GM23248 (cell line): ENCODE measurements around the gene OSBPL5. TPM values are rescaled to one million over a fixed set of nuclear protein-coding genes. Genes with fewer than 3 reads are reported as not detected.
A peak's percentile ranks its signal among the peaks of the same experiment; 100 is the strongest.

Experiments used
- DNase-seq: peaks from one replicate; pipeline ENCODE4 v3.0.0-alpha.2; 2015
- H2AFZ ChIP-seq: fragments of 200-600 bp; sonication (generic); 2 replicates; pipeline ENCODE4 v1.6.1; 2016; ENCODE audit warnings: antibody characterized with exemption
- H3F3A ChIP-seq: fragments of 200-600 bp; sonication (generic); 2 replicates; pipeline ENCODE4 v1.6.1; 2016; ENCODE audit warnings: mild to moderate bottlenecking, antibody characterized with exemption, mixed run types; ENCODE audit not compliant: insufficient read depth
- H3K27ac ChIP-seq: fragments of 200-600 bp; sonication (generic); 2 replicates; pipeline ENCODE4 v1.5.1; 2016; ENCODE audit warnings: mild to moderate bottlenecking
- H3K27me3 ChIP-seq: fragments of 200-600 bp; sonication (generic); replicated peaks from 2 replicates; pipeline ENCODE4 v1.6.1; 2016; ENCODE audit warnings: mild to moderate bottlenecking; ENCODE audit not compliant: insufficient read depth
- H3K36me3 ChIP-seq: fragments of 200-600 bp; sonication (generic); 2 replicates; pipeline ENCODE4 v1.6.1; 2016; ENCODE audit warnings: low read depth, mild to moderate bottlenecking
- H3K4me1 ChIP-seq: fragments of 200-600 bp; sonication (generic); 2 replicates; pipeline ENCODE4 v1.6.1; 2016; ENCODE audit warnings: mild to moderate bottlenecking; ENCODE audit not compliant: insufficient read depth
- H3K4me2 ChIP-seq: fragments of 200-600 bp; sonication (generic); one replicate; pipeline ENCODE4 v1.6.1; 2016; ENCODE audit warnings: mild to moderate bottlenecking; ENCODE audit not compliant: unreplicated experiment
- H3K4me3 ChIP-seq: fragments of 200-600 bp; sonication (generic); 2 replicates; pipeline ENCODE4 v1.5.1; 2016; ENCODE audit warnings: mild to moderate bottlenecking
- H3K79me2 ChIP-seq: fragments of 200-600 bp; sonication (generic); 2 replicates; pipeline ENCODE4 v1.6.1; 2016; ENCODE audit warnings: mild to moderate bottlenecking; ENCODE audit not compliant: insufficient read depth
- H3K9ac ChIP-seq: fragments of 200-600 bp; sonication (generic); 2 replicates; pipeline ENCODE4 v1.6.1; 2016; ENCODE audit warnings: mild to moderate bottlenecking
- H3K9me2 ChIP-seq: fragments of 200-600 bp; sonication (generic); 2 replicates; pipeline ENCODE4 v1.6.1; 2016; ENCODE audit warnings: mixed run types, mild to moderate bottlenecking, moderate library complexity; ENCODE audit not compliant: insufficient read depth
- H3K9me3 ChIP-seq: fragments of 200-600 bp; sonication (generic); one replicate; pipeline ENCODE4 v1.6.1; 2017; ENCODE audit warnings: low read depth
- H4K20me1 ChIP-seq: fragments of 200-600 bp; sonication (generic); 2 replicates; pipeline ENCODE4 v1.6.0; 2016; ENCODE audit not compliant: insufficient read depth
- EZH2 ChIP-seq: fragments of 200-600 bp; sonication (generic); IDR thresholded peaks from 2 replicates; pipeline ENCODE4 v1.6.1; 2018; ENCODE audit warnings: antibody characterized with exemption, mild to moderate bottlenecking; ENCODE audit not compliant: insufficient read depth, poor library complexity, severe bottlenecking
- EZH2phosphoT487 ChIP-seq: fragments of 200-600 bp; sonication (generic); IDR thresholded peaks from 2 replicates; pipeline ENCODE4 v1.6.1; 2018; ENCODE audit warnings: antibody characterized with exemption, moderate library complexity, mild to moderate bottlenecking, low read depth; ENCODE audit not compliant: insufficient read depth
- WGBS, 2 experiments: methylation state at CpG; one replicate each; pipeline ENCODE4 v1.1.6; 2015 to 2017; ENCODE audit warnings: low lambda C conversion rate in 2 of 2, low coverage in 1 of 2; ENCODE audit errors: missing lambda C conversion rate in 2 of 2; 5-methylcytosine and 5-hydroxymethylcytosine counted together
- in situ Hi-C: fragments of 300-500 bp; cut with MboI; formaldehyde crosslinking; loops from 2 replicates; pipeline ENCODE4 v1.15.0; 2020
- polyA plus RNA-seq: library from polyadenylated mRNA; unstranded; fragments of >200 nt; fragmentation: Nextera tagmentation; extraction: Ambion mirVana; gene quantifications from 2 replicates; pipeline ENCODE4 v1.2.1, GENCODE V29; 2016
- total RNA-seq: library from RNA; depleted of rRNA; stranded (reverse); fragments of >200 nt; shearing (Covaris generic); gene quantifications from 2 replicates; pipeline ENCODE4 v1.2.3, GENCODE V29; 2014

OSBPL5 gene
- total and polyA plus RNA-seq, 2 experiments from 2014 or later, result 27.9 to 57.6 TPM

- TF ChIP-seq EZH2 (peak; percentile 7), EZH2phosphoT487 (no peak)
- H3K27ac ChIP-seq, result no peak overlapping the region
- in situ Hi-C loops, result no loop called here
- H3K36me3 ChIP-seq, result no peaks in the 10 kb centered on the region
- 44 to 48% methylated on average over 14 to 17 of the region's 17 CpGs for WGBS, 2 experiments
- no peaks in the 10 kb centered on the region for H3K79me2 ChIP-seq
- no peaks in the 10 kb centered on the region for H3K4me1 ChIP-seq
- no peak overlapping the region for H2AFZ ChIP-seq
- H3F3A ChIP-seq, result no peaks in the 10 kb centered on the region
- H4K20me1 ChIP-seq, result no peaks in the 10 kb centered on the region
- H3K9me2 ChIP-seq, result no peaks in the 10 kb centered on the region
- no peaks in the 10 kb centered on the region for H3K9me3 ChIP-seq
- no peak overlapping the region for H3K4me3 ChIP-seq
- H3K9ac ChIP-seq, result no peak overlapping the region
- no peak overlapping the region for H3K4me2 ChIP-seq
- no peak for DNase-seq
- H3K27me3 ChIP-seq, result peaks cover 24% of the 10 kb centered on the region
These were observed 36.6 kb upstream of the OSBPL5 start for GRCh38 chr11:3201677-3202181.

- Histone ChIP-seq H3K9me2 (no peaks in the 10 kb centered on the region), H3K4me3 (no peak overlapping the region), H3K4me1 (no peaks in the 10 kb centered on the region), H3K36me3 (no peaks in the 10 kb centered on the region), H3K9ac (no peak overlapping the region), H3K4me2 (no peak overlapping the region), H4K20me1 (no peaks in the 10 kb centered on the region), H3K79me2 (no peaks in the 10 kb centered on the region), H3K27me3 (peaks cover 24% of the 10 kb centered on the region), H3K9me3 (no peaks in the 10 kb centered on the region), H2AFZ (no peak overlapping the region), H3F3A (no peaks in the 10 kb centered on the region), H3K27ac (no peak overlapping the region)
- 55 to 58% methylated on average over 15 of the region's 15 CpGs for WGBS, 2 experiments
- in situ Hi-C loops, result no loop called here
- no peak for TF ChIP-seq EZH2phosphoT487
- no peak for TF ChIP-seq EZH2
- DNase-seq, result no peak
These were observed 36.0 kb upstream of the OSBPL5 start for GRCh38 chr11:3201112-3201581.

- H3K4me2 ChIP-seq, result no peak overlapping the region
- H3K9me2 ChIP-seq, result no peaks in the 10 kb centered on the region
- H3F3A ChIP-seq, result no peaks in the 10 kb centered on the region
- no peaks in the 10 kb centered on the region for H3K79me2 ChIP-seq
- H2AFZ ChIP-seq, result no peak overlapping the region
- H3K27ac ChIP-seq, result no peak overlapping the region
- no peaks in the 10 kb centered on the region for H3K9me3 ChIP-seq
- peaks cover 23% of the 10 kb centered on the region for H3K27me3 ChIP-seq
- TF ChIP-seq EZH2 (no peak), EZH2phosphoT487 (no peak)
- H3K4me1 ChIP-seq, result no peaks in the 10 kb centered on the region
- H4K20me1 ChIP-seq, result no peaks in the 10 kb centered on the region
- no peak overlapping the region for H3K9ac ChIP-seq
- no peak for DNase-seq
- H3K36me3 ChIP-seq, result no peaks in the 10 kb centered on the region
- 53 to 60% methylated on average over 12 of the region's 12 CpGs for WGBS, 2 experiments
- in situ Hi-C loops, result no loop called here
- H3K4me3 ChIP-seq, result no peak overlapping the region
These were observed 35.4 kb upstream of the OSBPL5 start for GRCh38 chr11:3200388-3201111.

- in situ Hi-C loops, result no loop called here
- Histone ChIP-seq H4K20me1 (no peaks in the 10 kb centered on the region), H3K4me3 (no peak overlapping the region), H2AFZ (no peak overlapping the region), H3K4me2 (no peak overlapping the region), H3K27me3 (peaks cover 18% of the 10 kb centered on the region), H3K79me2 (no peaks in the 10 kb centered on the region), H3K9me3 (no peaks in the 10 kb centered on the region), H3K9ac (no peak overlapping the region), H3K27ac (no peak overlapping the region), H3F3A (no peaks in the 10 kb centered on the region), H3K9me2 (no peaks in the 10 kb centered on the region), H3K4me1 (no peaks in the 10 kb centered on the region), H3K36me3 (no peaks in the 10 kb centered on the region)
- TF ChIP-seq EZH2 (no peak), EZH2phosphoT487 (no peak)
- DNase-seq, result no peak
- 53 to 59% methylated on average over 19 of the region's 19 CpGs for WGBS, 2 experiments
These were observed 34.6 kb upstream of the OSBPL5 start for GRCh38 chr11:3199537-3200295.
